Immature natural killer cell (primary cell): Measurements from ENCODE around the gene FLVCR1. TPM values are rescaled to one million over a fixed set of nuclear protein-coding genes. Genes with fewer than 3 reads are reported as not detected.
"Not testable (repeated sequence)": the region's sequence is repeated elsewhere in the genome, so short reads cannot be mapped to it uniquely, and the experiment has no call there.

Experiments
- DNase-seq, 3 donors: peaks; one replicate each; pipeline ENCODE4 v3.0.0; 2022; ENCODE audit warnings: mixed read lengths in 1 of 3
- H3K27ac Mint-ChIP-seq, 6 donors: one replicate each; pipeline ENCODE4 v1.8.0; 2020; ENCODE audit warnings: mixed read lengths in 6 of 6, mild to moderate bottlenecking in 5 of 6, inconsistent platforms in 4 of 6, moderate library complexity in 3 of 6
- H3K27me3 Mint-ChIP-seq, 3 donors: one replicate each; pipeline ENCODE4 v1.8.0; 2020 to 2021; ENCODE audit warnings: low read depth in 3 of 3, mild to moderate bottlenecking in 3 of 3, mixed read lengths in 3 of 3, moderate library complexity in 3 of 3, inconsistent platforms in 1 of 3
- H3K36me3 Mint-ChIP-seq, 3 donors: one replicate each; pipeline ENCODE4 v1.8.0; 2020; ENCODE audit warnings: mixed read lengths in 3 of 3, inconsistent platforms in 2 of 3, mild to moderate bottlenecking in 2 of 3
- H3K4me1 Mint-ChIP-seq, 2 donors: one replicate each; pipeline ENCODE4 v1.8.0; 2020; ENCODE audit warnings: inconsistent platforms in 2 of 2, mild to moderate bottlenecking in 2 of 2, mixed read lengths in 2 of 2, moderate library complexity in 1 of 2
- H3K4me3 Mint-ChIP-seq, 5 donors: one replicate each; pipeline ENCODE4 v1.8.0; 2020; ENCODE audit warnings: mild to moderate bottlenecking in 5 of 5, mixed read lengths in 5 of 5, inconsistent platforms in 3 of 5, moderate library complexity in 3 of 5
- H3K9me3 Mint-ChIP-seq, 6 donors: one replicate each; pipeline ENCODE4 v1.8.0; 2020; ENCODE audit warnings: mild to moderate bottlenecking in 6 of 6, mixed read lengths in 6 of 6, inconsistent platforms in 4 of 6, moderate library complexity in 3 of 6
- polyA plus RNA-seq, 3 donors: library from polyadenylated mRNA; unstranded; fragments of 300-500 nt; fragmentation: Illumina TruSeq; gene quantifications; one replicate each; pipeline ENCODE4 v1.2.3, GENCODE V29; 2021

The FLVCR1 gene
- polyA plus RNA-seq, 3 donors from 2014 or later = 0.12 to 4.1 (median 1.6) TPM

DNA sequence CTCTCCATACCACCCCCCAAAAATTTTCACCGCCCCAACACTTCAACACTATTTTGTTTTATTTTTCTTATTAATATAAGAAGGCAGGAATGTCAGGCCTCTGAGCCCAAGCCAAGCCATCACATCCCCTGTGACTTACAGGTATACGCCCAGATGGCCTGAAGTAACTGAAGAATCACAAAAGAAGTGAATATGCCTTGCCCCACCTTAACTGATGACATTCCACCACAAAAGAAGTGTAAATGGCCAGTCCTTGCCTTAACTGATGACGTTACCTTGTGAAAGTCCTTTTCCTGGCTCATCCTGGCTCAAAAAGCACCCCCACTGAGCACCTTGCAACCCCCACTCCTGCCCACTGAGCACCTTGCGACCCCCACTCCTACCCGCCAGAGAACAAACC, 56.0 kb downstream of the FLVCR1 start:
- not testable (repeated sequence) for H3K4me1 Mint-ChIP-seq, H3K9me3 Mint-ChIP-seq, DNase-seq, H3K36me3 Mint-ChIP-seq, H3K27ac Mint-ChIP-seq, H3K4me3 Mint-ChIP-seq
- peaks cover 0 to 14% (median 13%) of the 10 kb centered on the region in 3 donors for H3K27me3 Mint-ChIP-seq

GRCh38 chr1:212914789-212915188, 56.7 kb downstream of the FLVCR1 start:
- H3K4me3 Mint-ChIP-seq = no peak overlapping the region
- no peak overlapping the region for H3K27ac Mint-ChIP-seq

GRCh38 chr1:212915245-212916091, 57.4 kb downstream of the FLVCR1 start:
- Mint-ChIP-seq H3K27ac (no peak overlapping the region), H3K4me3 (no peak overlapping the region), H3K27me3 (peaks cover 0 to 14% (median 13%) of the 10 kb centered on the region in 3 donors), H3K9me3 (no peaks in the 10 kb centered on the region), H3K36me3 (no peaks in the 10 kb centered on the region), H3K4me1 (no peaks in the 10 kb centered on the region)
- no peak for DNase-seq

More at GRCh38 chr1:212914789-212915188, 56.7 kb downstream of the FLVCR1 start:
- no peak for DNase-seq
- Mint-ChIP-seq H3K9me3 (no peaks in the 10 kb centered on the region), H3K4me1 (no peaks in the 10 kb centered on the region), H3K36me3 (no peaks in the 10 kb centered on the region), H3K27me3 (peaks cover 0 to 14% (median 13%) of the 10 kb centered on the region in 3 donors)

- Mint-ChIP-seq H3K4me3 (no peak overlapping the region), H3K36me3 (no peaks in the 10 kb centered on the region), H3K4me1 (no peaks in the 10 kb centered on the region), H3K27me3 (peaks cover 2 to 14% (median 13%) of the 10 kb centered on the region in 3 donors), H3K9me3 (no peaks in the 10 kb centered on the region), H3K27ac (no peak overlapping the region)
- DNase-seq = peak in 1 of 3 donors; percentile 3
Measured at GRCh38 chr1:212916481-212917133, 58.5 kb downstream of the FLVCR1 start.

DNA sequence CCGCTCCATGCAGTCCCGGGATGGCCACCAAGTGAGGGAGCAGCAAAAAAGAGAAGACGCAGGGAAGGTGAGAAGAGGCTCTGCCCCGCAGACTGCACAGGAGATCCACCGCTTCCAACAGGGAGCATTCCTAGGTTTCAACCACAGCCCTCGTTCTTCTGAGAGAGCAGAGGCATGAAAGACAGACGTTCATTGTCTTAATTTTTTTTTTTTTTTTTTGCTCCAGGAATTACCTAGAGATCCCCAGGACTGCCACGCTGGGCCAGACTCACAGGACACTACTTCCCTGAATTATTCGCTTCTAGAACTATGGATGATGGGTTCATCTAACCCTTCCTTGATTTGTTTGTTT, 59.0 kb downstream of the FLVCR1 start:
- Mint-ChIP-seq H3K4me1 (no peaks in the 10 kb centered on the region), H3K9me3 (no peaks in the 10 kb centered on the region), H3K4me3 (no peak overlapping the region), H3K27ac (no peak overlapping the region), H3K36me3 (no peaks in the 10 kb centered on the region), H3K27me3 (peaks cover 2 to 14% (median 13%) of the 10 kb centered on the region in 3 donors)
- no peak for DNase-seq

DNA sequence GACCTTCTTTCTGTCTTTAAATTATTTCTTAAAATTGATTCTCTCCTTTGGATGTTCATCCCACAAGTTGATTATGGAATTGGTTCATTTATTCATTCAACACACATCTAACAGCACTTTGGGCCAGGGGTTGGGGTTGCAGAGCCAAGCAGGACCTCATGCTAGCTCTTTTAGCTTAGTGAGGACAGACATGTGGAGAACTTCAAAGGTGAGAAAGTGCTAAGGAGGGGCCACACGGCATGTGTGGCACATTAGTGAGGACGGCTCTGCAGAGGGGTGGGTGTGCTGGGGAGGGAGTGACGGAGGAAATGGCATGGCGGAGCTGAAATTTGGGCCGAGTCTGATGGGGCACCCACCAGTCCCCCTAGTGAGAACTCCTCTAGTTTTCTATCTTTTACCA, 59.8 kb downstream of the FLVCR1 start:
- no peak for DNase-seq
- Mint-ChIP-seq H3K36me3 (no peaks in the 10 kb centered on the region), H3K9me3 (no peaks in the 10 kb centered on the region), H3K4me3 (no peak overlapping the region), H3K27ac (no peak overlapping the region), H3K4me1 (no peaks in the 10 kb centered on the region), H3K27me3 (peaks cover 2 to 14% (median 13%) of the 10 kb centered on the region in 3 donors)

GRCh38 chr1:212918824-212919223, 60.7 kb downstream of the FLVCR1 start:
- Mint-ChIP-seq H3K27me3 (peaks cover 2 to 14% (median 13%) of the 10 kb centered on the region in 3 donors), H3K4me1 (no peaks in the 10 kb centered on the region), H3K4me3 (no peak overlapping the region), H3K36me3 (no peaks in the 10 kb centered on the region), H3K27ac (no peak overlapping the region), H3K9me3 (no peaks in the 10 kb centered on the region)
- no peak for DNase-seq

- DNase-seq = no peak
- Mint-ChIP-seq H3K4me3 (no peak overlapping the region), H3K27me3 (peaks cover 2 to 9% (median 6%) of the 10 kb centered on the region in 3 donors), H3K4me1 (no peaks in the 10 kb centered on the region), H3K9me3 (no peaks in the 10 kb centered on the region), H3K27ac (no peak overlapping the region), H3K36me3 (no peaks in the 10 kb centered on the region)
Measured at GRCh38 chr1:212920246-212920645, 62.2 kb downstream of the FLVCR1 start.

DNA sequence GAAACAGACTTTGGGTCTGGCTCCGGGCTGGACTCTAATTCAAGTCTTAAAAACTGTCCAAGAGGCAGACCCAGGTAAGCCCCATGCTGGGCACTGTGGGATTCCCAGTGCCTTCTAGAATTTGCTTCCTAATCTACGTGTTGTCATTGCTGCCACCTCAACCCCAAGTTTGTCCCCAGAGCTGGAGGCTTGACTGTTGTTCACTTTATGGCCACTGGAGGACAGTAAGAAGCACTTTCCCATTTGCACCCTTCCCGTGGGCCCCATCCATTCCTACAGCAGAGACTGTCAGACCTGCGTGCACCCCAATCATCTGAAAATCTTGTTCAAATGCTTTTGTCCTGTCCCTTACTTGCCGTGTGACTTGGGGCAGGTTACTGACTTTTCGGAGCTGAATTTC, 62.8 kb downstream of the FLVCR1 start:
- no peak overlapping the region for H3K4me3 Mint-ChIP-seq
- no peaks in the 10 kb centered on the region for H3K4me1 Mint-ChIP-seq
- peaks cover 2 to 6% (median 6%) of the 10 kb centered on the region in 3 donors for H3K27me3 Mint-ChIP-seq
- no peaks in the 10 kb centered on the region for H3K9me3 Mint-ChIP-seq
- no peak for DNase-seq
- H3K36me3 Mint-ChIP-seq = no peaks in the 10 kb centered on the region
- H3K27ac Mint-ChIP-seq = no peak overlapping the region

GRCh38 chr1:212922016-212922415, 63.9 kb downstream of the FLVCR1 start:
- Mint-ChIP-seq H3K4me3 (no peak overlapping the region), H3K4me1 (no peaks in the 10 kb centered on the region), H3K27me3 (peaks cover 2 to 3% (median 2%) of the 10 kb centered on the region in 3 donors), H3K9me3 (no peaks in the 10 kb centered on the region), H3K36me3 (no peaks in the 10 kb centered on the region), H3K27ac (no peak overlapping the region)
- no peak for DNase-seq

- Mint-ChIP-seq H3K4me3 (no peak overlapping the region), H3K27me3 (peaks cover 2 to 3% (median 2%) of the 10 kb centered on the region in 3 donors), H3K36me3 (no peaks in the 10 kb centered on the region), H3K27ac (no peak overlapping the region), H3K4me1 (no peaks in the 10 kb centered on the region), H3K9me3 (no peaks in the 10 kb centered on the region)
- DNase-seq = no peak
Measured at GRCh38 chr1:212926372-212926771, 68.3 kb downstream of the FLVCR1 start.

DNA sequence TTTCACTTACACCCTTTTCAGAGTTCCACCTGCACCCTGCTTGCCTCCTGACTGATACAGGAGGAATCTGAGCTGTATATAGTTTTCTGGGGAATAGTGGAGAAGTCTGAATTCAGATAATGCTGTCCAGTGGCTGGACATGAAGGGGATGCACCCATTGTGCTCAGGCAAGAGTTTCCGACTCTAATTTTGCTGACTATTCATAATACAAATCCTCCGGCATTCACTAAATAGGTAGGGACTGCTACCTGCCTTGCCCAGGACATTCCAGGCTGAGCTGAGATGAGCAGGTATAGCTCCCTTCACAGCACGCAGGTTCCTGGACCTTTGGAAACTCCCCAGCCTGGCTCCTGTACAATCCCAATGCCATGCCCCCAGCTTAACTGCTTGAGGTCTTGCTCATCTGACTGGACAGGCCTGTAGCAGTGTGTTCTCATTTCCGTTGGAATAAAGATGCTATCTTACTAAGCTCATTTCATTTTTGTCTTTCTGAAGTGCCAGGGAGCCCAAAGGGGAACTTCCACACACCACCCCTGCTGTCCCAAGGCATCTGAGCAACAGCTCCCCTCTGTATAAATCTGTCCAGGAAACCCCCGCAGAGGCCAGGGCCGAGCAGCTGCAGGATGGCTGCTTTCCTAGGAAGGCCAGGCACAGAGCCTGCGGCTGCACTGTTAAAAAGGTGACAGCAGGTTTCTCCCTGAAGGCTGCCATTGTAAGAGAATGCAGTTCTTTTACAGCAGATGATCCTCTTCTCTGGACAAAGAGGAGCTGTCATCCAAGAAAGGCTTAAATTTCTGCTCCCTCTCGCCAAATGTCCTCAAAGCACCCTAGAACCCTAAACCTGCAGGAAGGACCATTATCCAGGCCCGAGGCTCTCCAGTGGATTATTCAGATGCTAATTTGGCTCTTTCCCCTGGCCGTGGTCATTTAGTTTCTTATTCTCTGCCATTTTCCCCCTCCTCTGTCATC, 70.5 kb downstream of the FLVCR1 start:
- H3K4me1 Mint-ChIP-seq = no peaks in the 10 kb centered on the region
- peaks cover 1 to 6% (median 2%) of the 10 kb centered on the region in 3 donors for H3K27me3 Mint-ChIP-seq
- no peaks in the 10 kb centered on the region for H3K9me3 Mint-ChIP-seq
- H3K4me3 Mint-ChIP-seq = no peak overlapping the region
- no peaks in the 10 kb centered on the region for H3K36me3 Mint-ChIP-seq
- no peak for DNase-seq
- no peak overlapping the region for H3K27ac Mint-ChIP-seq

GRCh38 chr1:212930986-212931678, 73.1 kb downstream of the FLVCR1 start:
- H3K4me3 Mint-ChIP-seq = no peak overlapping the region
- no peak for DNase-seq
- H3K4me1 Mint-ChIP-seq = no peaks in the 10 kb centered on the region
- H3K27me3 Mint-ChIP-seq = peaks cover 0 to 6% (median 1%) of the 10 kb centered on the region in 3 donors
- H3K27ac Mint-ChIP-seq = no peak overlapping the region
- no peaks in the 10 kb centered on the region for H3K9me3 Mint-ChIP-seq
- no peaks in the 10 kb centered on the region for H3K36me3 Mint-ChIP-seq
